HG02884 (cell line): ENCODE results near the gene LAMC1.

Experiments used
- ATAC-seq: cut with Tn5 transposase; IDR thresholded peaks from one replicate; pipeline ENCODE4 v1.9.1; 2021; ENCODE audit warnings: mild to moderate bottlenecking, moderate library complexity; ENCODE audit not compliant: unreplicated experiment

LAMC1 gene

GRCh38 chr1:183019860-183020259 lies 3.4 kb upstream of the LAMC1 start:
- no peak for ATAC-seq

GRCh38 chr1:183021405-183022201 lies 1.6 kb upstream of the LAMC1 start:
- ATAC-seq, result no peak

- ATAC-seq, result peak; percentile 30
Measured at GRCh38 chr1:183022202-183023145, 746 bp upstream of the LAMC1 start.

GRCh38 chr1:183023601-183024316 lies 539 bp downstream of the LAMC1 start:
- ATAC-seq, result peak; percentile 48

- ATAC-seq, result no peak
Measured at GRCh38 chr1:183024317-183025009, 1.2 kb downstream of the LAMC1 start.

- no peak for ATAC-seq
Measured at GRCh38 chr1:183025010-183025337, 1.8 kb downstream of the LAMC1 start.

GRCh38 chr1:183025782-183026774 lies 2.9 kb downstream of the LAMC1 start:
- ATAC-seq, result no peak

GRCh38 chr1:183027031-183027430 lies 3.8 kb downstream of the LAMC1 start:
- no peak for ATAC-seq

GRCh38 chr1:183027791-183028190 lies 4.6 kb downstream of the LAMC1 start:
- no peak for ATAC-seq

- ATAC-seq, result no peak
Measured at GRCh38 chr1:183029591-183030000, 6.4 kb downstream of the LAMC1 start.

GRCh38 chr1:183030053-183030452 lies 6.8 kb downstream of the LAMC1 start:
- no peak for ATAC-seq

GRCh38 chr1:183032122-183032921 lies 9.1 kb downstream of the LAMC1 start:
- no peak for ATAC-seq

- ATAC-seq, result no peak
Measured at GRCh38 chr1:183033205-183033604, 10.0 kb downstream of the LAMC1 start.

GRCh38 chr1:183034682-183035081 lies 11.5 kb downstream of the LAMC1 start:
- ATAC-seq, result no peak

- ATAC-seq, result no peak
Measured at GRCh38 chr1:183038333-183038866, 15.2 kb downstream of the LAMC1 start.

GRCh38 chr1:183038913-183039312 lies 15.7 kb downstream of the LAMC1 start:
- ATAC-seq, result no peak

- ATAC-seq, result no peak
Measured at GRCh38 chr1:183039330-183039729, 16.1 kb downstream of the LAMC1 start.

- no peak for ATAC-seq
Measured at GRCh38 chr1:183039985-183040447, 16.8 kb downstream of the LAMC1 start.
